Activated CD4-positive, CD25-positive, alpha-beta regulatory T cell (primary cell): ENCODE results near the gene CREBZF.

ENCODE experiments used
- DNase-seq, 4 experiments: peaks; one replicate each; lab custom pipeline; 2025; lab: John Stamatoyannopoulos, UW

Gene CREBZF

GRCh38 chr11:85664615-85665481, at the start of gene CREBZF:
Gene CREBZF, minus strand, starts transcription at chr11:85665129. Its CDS starts 254 bp downstream, at chr11:85664875.
- peak; percentile 80 to 90 (median 82) for DNase-seq

- DNase-seq = no peak
Measured at GRCh38 chr11:85712953-85713352, 48.0 kb upstream of the CREBZF start.

GRCh38 chr11:85710917-85711316, 46.0 kb upstream of the CREBZF start:
- DNase-seq = no peak

GRCh38 chr11:85709941-85710702, 45.2 kb upstream of the CREBZF start:
- DNase-seq = no peak

GRCh38 chr11:85705800-85706199, 40.9 kb upstream of the CREBZF start:
- no peak for DNase-seq

GRCh38 chr11:85704967-85705366, 40.0 kb upstream of the CREBZF start:
- DNase-seq = no peak

GRCh38 chr11:85699957-85700741, 35.2 kb upstream of the CREBZF start:
- DNase-seq = no peak

GRCh38 chr11:85698195-85698594, 33.3 kb upstream of the CREBZF start:
- no peak for DNase-seq

- DNase-seq = no peak
Measured at GRCh38 chr11:85697747-85698146, 32.8 kb upstream of the CREBZF start.

GRCh38 chr11:85695546-85695945, 30.6 kb upstream of the CREBZF start:
- DNase-seq = no peak

GRCh38 chr11:85694385-85694980, 29.6 kb upstream of the CREBZF start:
- no peak for DNase-seq

- no peak for DNase-seq
Measured at GRCh38 chr11:85685820-85686459, 21.0 kb upstream of the CREBZF start, which contains the start of gene CCDC89. Gene CCDC89, minus strand, starts transcription at chr11:85686195. Its CDS starts 65 bp downstream, at chr11:85686130.

GRCh38 chr11:85685125-85685819, 20.3 kb upstream of the CREBZF start:
- DNase-seq = no peak

GRCh38 chr11:85682330-85683305, 17.7 kb upstream of the CREBZF start:
- peak; percentile 6 to 28 (median 12) for DNase-seq

GRCh38 chr11:85680897-85681296, 16.0 kb upstream of the CREBZF start:
- DNase-seq = no peak

- no peak for DNase-seq
Measured at GRCh38 chr11:85679576-85679975, 14.6 kb upstream of the CREBZF start.

- DNase-seq = no peak
Measured at GRCh38 chr11:85673393-85673792, 8.5 kb upstream of the CREBZF start.

- no peak for DNase-seq
Measured at GRCh38 chr11:85672105-85672902, 7.4 kb upstream of the CREBZF start.
